ENCODE results near the gene PNMA6A. TPM values are rescaled to one million over a fixed set of nuclear protein-coding genes. Genes with fewer than 3 reads are reported as not detected.
"Not testable (repeated sequence)": the region's sequence is repeated elsewhere in the genome, so short reads cannot be mapped to it uniquely, and the experiment has no call there.

Gene PNMA6A
- total and polyA plus RNA-seq, 9 of the 15 experiments (the other 6 are each of a cell fraction or from before 2014, with no cell fraction given) = 0.10 to 6.9 (median 1.3) TPM

DNA sequence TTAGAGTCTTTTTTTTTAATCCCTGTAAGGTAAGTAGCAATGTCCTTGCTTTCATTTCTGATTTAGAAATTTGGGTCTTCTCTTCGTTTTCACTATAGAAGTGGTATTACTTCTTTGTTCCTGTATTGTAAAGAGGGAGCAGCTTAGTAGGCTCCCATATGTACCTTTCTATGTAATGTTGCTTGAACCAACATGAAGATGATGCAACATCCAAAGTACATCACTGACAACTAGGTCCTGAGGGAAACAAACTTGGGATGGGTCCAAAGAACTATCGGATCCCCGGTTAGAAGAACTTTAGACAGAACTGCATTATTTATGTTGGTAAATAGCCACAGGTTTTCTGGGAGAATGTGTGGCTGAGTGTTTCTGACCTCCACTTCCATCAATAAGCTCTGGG lies 45.5 kb downstream of the PNMA6A start:
- in situ Hi-C loops (cut with MboI); H3K4me2 ChIP-seq (ENCODE audit: insufficient read depth, low read length); H3K9me1 ChIP-seq (ENCODE audit: control insufficient read depth, insufficient read depth, low read length); H2AFZ ChIP-seq (ENCODE audit: low read depth, low read length); H3K4me3 ChIP-seq; H3K9me3 ChIP-seq (replicated peaks; ENCODE audit: control insufficient read depth, insufficient read depth, low read depth, low read length); POLR2A ChIA-PET; ATAC-seq; H4K20me1 ChIP-seq (replicated peaks; ENCODE audit: control insufficient read depth, insufficient read depth, low read length); CTCF ChIA-PET (ENCODE audit: low intra/inter-chr PET ratio); H3K79me2 ChIP-seq (ENCODE audit: control insufficient read depth, insufficient read depth, low read length); H3K36me3 ChIP-seq (ENCODE audit: control insufficient read depth, insufficient read depth, low read length); H3K27ac ChIP-seq (ENCODE audit: extremely low read depth, low read depth, low read length); H3K4me1 ChIP-seq (replicated peaks in 1 of 2; ENCODE audit: control insufficient read depth in 2 of 2, insufficient read depth in 2 of 2, low read length in 2 of 2); BruUV-seq (replicated peaks); intact Hi-C loops (cut with micrococcal nuclease); H3K9ac ChIP-seq (ENCODE audit: insufficient read depth in 1 of 2, low read depth in 2 of 2, low read length in 2 of 2); DNase-seq (ENCODE audit: extremely low read depth in 1 of 4, low spot score in 3 of 4); H3K27me3 ChIP-seq (ENCODE audit: control insufficient read depth in 2 of 2, insufficient read depth in 2 of 2, low read length in 2 of 2): not testable (repeated sequence)
- FAIRE-seq = peak; percentile 79
- WGBS (ENCODE audit: insufficient coverage, low coverage, missing lambda C conversion rate) = no CpG with 5 or more reads among the region's 3 CpGs

DNA sequence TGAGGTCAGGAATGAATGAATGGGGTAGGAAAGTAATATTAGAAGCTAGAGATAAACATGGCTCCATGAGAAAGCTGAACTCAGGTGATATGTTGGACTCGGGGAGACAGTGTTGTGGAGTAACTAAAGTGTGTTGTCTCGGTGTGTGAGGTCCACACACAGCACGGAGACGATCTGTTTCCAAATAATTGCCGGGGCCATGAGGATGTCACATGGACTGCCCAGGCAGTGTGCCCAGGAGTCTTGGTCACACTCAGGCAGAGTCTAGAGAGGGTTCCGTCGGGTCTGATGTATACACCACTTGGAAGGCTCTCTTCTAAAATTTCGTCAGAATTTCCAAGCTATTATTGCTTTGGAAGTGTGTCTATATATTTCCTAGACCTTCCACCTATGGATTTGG lies 48.0 kb downstream of the PNMA6A start:
- no CpG with 5 or more reads among the region's 8 CpGs for WGBS (ENCODE audit: insufficient coverage, low coverage, missing lambda C conversion rate)
- H3K9me3 ChIP-seq (replicated peaks; ENCODE audit: control insufficient read depth, insufficient read depth, low read depth, low read length); H3K4me2 ChIP-seq (ENCODE audit: insufficient read depth, low read length); DNase-seq (ENCODE audit: extremely low read depth in 1 of 4, low spot score in 3 of 4); H3K4me3 ChIP-seq; H3K27me3 ChIP-seq (ENCODE audit: control insufficient read depth in 2 of 2, insufficient read depth in 2 of 2, low read length in 2 of 2); H3K4me1 ChIP-seq (replicated peaks in 1 of 2; ENCODE audit: control insufficient read depth in 2 of 2, insufficient read depth in 2 of 2, low read length in 2 of 2); in situ Hi-C loops (cut with MboI); CTCF ChIA-PET (ENCODE audit: low intra/inter-chr PET ratio); intact Hi-C loops (cut with micrococcal nuclease); ATAC-seq; H3K79me2 ChIP-seq (ENCODE audit: control insufficient read depth, insufficient read depth, low read length); POLR2A ChIA-PET; FAIRE-seq; H3K27ac ChIP-seq (ENCODE audit: extremely low read depth, low read depth, low read length); H3K9ac ChIP-seq (ENCODE audit: insufficient read depth in 1 of 2, low read depth in 2 of 2, low read length in 2 of 2); BruUV-seq (replicated peaks); H2AFZ ChIP-seq (ENCODE audit: low read depth, low read length); H4K20me1 ChIP-seq (replicated peaks; ENCODE audit: control insufficient read depth, insufficient read depth, low read length); H3K36me3 ChIP-seq (ENCODE audit: control insufficient read depth, insufficient read depth, low read length); H3K9me1 ChIP-seq (ENCODE audit: control insufficient read depth, insufficient read depth, low read length): not testable (repeated sequence)

DNA sequence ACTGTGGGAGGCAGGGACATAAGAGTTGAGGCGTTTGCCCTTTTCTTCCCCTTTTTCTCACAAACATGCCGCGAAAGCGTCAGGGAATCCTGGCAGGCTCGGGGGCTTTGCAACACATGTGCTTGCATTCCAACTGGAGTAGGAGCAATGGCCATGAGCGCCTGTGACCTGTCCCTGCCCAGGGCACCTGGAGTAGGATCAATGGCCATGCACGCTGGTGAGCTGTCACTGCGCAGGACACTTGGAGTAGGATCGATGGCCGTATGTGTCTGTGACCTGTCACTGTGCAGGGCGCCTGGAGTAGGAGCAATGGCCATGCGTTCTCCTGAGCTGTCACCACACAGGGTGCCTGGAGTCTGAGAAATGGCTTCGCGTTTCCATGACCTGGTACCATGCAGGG lies 51.2 kb downstream of the PNMA6A start:
- DNase-seq (ENCODE audit: extremely low read depth in 1 of 4, low spot score in 3 of 4); POLR2A ChIA-PET; ATAC-seq; H3K4me2 ChIP-seq (ENCODE audit: insufficient read depth, low read length); H4K20me1 ChIP-seq (replicated peaks; ENCODE audit: control insufficient read depth, insufficient read depth, low read length); H3K27ac ChIP-seq (ENCODE audit: extremely low read depth, low read depth, low read length); H3K4me3 ChIP-seq; H3K4me1 ChIP-seq (replicated peaks in 1 of 2; ENCODE audit: control insufficient read depth in 2 of 2, insufficient read depth in 2 of 2, low read length in 2 of 2); BruUV-seq (replicated peaks); H3K79me2 ChIP-seq (ENCODE audit: control insufficient read depth, insufficient read depth, low read length); in situ Hi-C loops (cut with MboI); intact Hi-C loops (cut with micrococcal nuclease); CTCF ChIA-PET (ENCODE audit: low intra/inter-chr PET ratio); H3K9me3 ChIP-seq (replicated peaks; ENCODE audit: control insufficient read depth, insufficient read depth, low read depth, low read length); H3K9me1 ChIP-seq (ENCODE audit: control insufficient read depth, insufficient read depth, low read length); H2AFZ ChIP-seq (ENCODE audit: low read depth, low read length); H3K36me3 ChIP-seq (ENCODE audit: control insufficient read depth, insufficient read depth, low read length); FAIRE-seq; H3K9ac ChIP-seq (ENCODE audit: insufficient read depth in 1 of 2, low read depth in 2 of 2, low read length in 2 of 2); H3K27me3 ChIP-seq (ENCODE audit: control insufficient read depth in 2 of 2, insufficient read depth in 2 of 2, low read length in 2 of 2): not testable (repeated sequence)
- whole genome bisulfite sequencing (ENCODE audit: insufficient coverage, low coverage, missing lambda C conversion rate) = no CpG with 5 or more reads among the region's 14 CpGs

Small RNA genes lying within 50 kb of the gene (small RNA-seq; reads per million reads assigned to genes)
- not detected for gene AC243428.1

Other genes starting within 250 kb of the PNMA6A start
- gene CETN2, start 241.7 kb upstream of the PNMA6A start, total RNA-seq (2014; rRNA removed) = 15.7 and 16.7 TPM in 2 replicates
- gene CETN2, start 241.7 kb upstream of the PNMA6A start, total RNA-seq (2014; rRNA removed; fragmentation: Illumina TruSeq; extraction: Trizol) = 27.6 and 32.6 TPM in 2 replicates
- gene CETN2, start 241.7 kb upstream of the PNMA6A start, total RNA-seq (2015; rRNA removed; fragmentation: Illumina TruSeq; extraction: Trizol) = 26.9 and 28.8 TPM in 2 replicates
- gene CETN2, start 241.7 kb upstream of the PNMA6A start, total RNA-seq (2021) = 17.6 and 19.7 TPM in 2 replicates
- 28.8 and 35.0 TPM in 2 replicates for gene CETN2, start 241.7 kb upstream of the PNMA6A start, polyA plus RNA-seq (2011; rRNA removed)
- 27.8 and 37.1 TPM in 2 replicates for gene CETN2, start 241.7 kb upstream of the PNMA6A start, polyA plus RNA-seq (2014; fragmentation: Illumina TruSeq; extraction: Trizol)
- gene CETN2, start 241.7 kb upstream of the PNMA6A start, polyA plus RNA-seq (2014; fragmentation: Nextera tagmentation; extraction: Ambion mirVana) = 10 to 100 TPM; 24.7 to 36.0 TPM
- gene CETN2, start 241.7 kb upstream of the PNMA6A start, polyA plus RNA-seq (2014; rRNA removed) = 22.3 and 22.6 TPM in 2 replicates
- 37.1 and 38.4 TPM in 2 replicates for gene NSDHL, start 241.4 kb upstream of the PNMA6A start, total RNA-seq (2014; rRNA removed)
- 26.9 and 30.5 TPM in 2 replicates for gene NSDHL, start 241.4 kb upstream of the PNMA6A start, total RNA-seq (2014; rRNA removed; fragmentation: Illumina TruSeq; extraction: Trizol)
- gene NSDHL, start 241.4 kb upstream of the PNMA6A start, total RNA-seq (2015; rRNA removed; fragmentation: Illumina TruSeq; extraction: Trizol) = 21.0 and 22.5 TPM in 2 replicates
- gene NSDHL, start 241.4 kb upstream of the PNMA6A start, total RNA-seq (2021) = 37.1 and 40.3 TPM in 2 replicates
- 63.4 and 71.8 TPM in 2 replicates for gene NSDHL, start 241.4 kb upstream of the PNMA6A start, polyA plus RNA-seq (2011; rRNA removed)
- 52.5 and 62.8 TPM in 2 replicates for gene NSDHL, start 241.4 kb upstream of the PNMA6A start, polyA plus RNA-seq (2014; fragmentation: Illumina TruSeq; extraction: Trizol)
- 10 to 100 TPM; 49.7 to 57.4 TPM for gene NSDHL, start 241.4 kb upstream of the PNMA6A start, polyA plus RNA-seq (2014; fragmentation: Nextera tagmentation; extraction: Ambion mirVana)
- gene NSDHL, start 241.4 kb upstream of the PNMA6A start, polyA plus RNA-seq (2014; rRNA removed) = 40.8 and 41.1 TPM in 2 replicates
- 0.18 and 0.24 TPM in 2 replicates for gene ZNF185, start 174.4 kb upstream of the PNMA6A start, total RNA-seq (2014; rRNA removed)
- 0.22 and 0.26 TPM in 2 replicates for gene ZNF185, start 174.4 kb upstream of the PNMA6A start, total RNA-seq (2014; rRNA removed; fragmentation: Illumina TruSeq; extraction: Trizol)
- gene ZNF185, start 174.4 kb upstream of the PNMA6A start, total RNA-seq (2015; rRNA removed; fragmentation: Illumina TruSeq; extraction: Trizol) = 0.19 and 0.22 TPM in 2 replicates
- gene ZNF185, start 174.4 kb upstream of the PNMA6A start, total RNA-seq (2021) = 0.24 and 0.40 TPM in 2 replicates
- gene ZNF185, start 174.4 kb upstream of the PNMA6A start, polyA plus RNA-seq (2011; rRNA removed) = 0.95 and 1.1 TPM in 2 replicates
- 0.57 and 0.64 TPM in 2 replicates for gene ZNF185, start 174.4 kb upstream of the PNMA6A start, polyA plus RNA-seq (2014; fragmentation: Illumina TruSeq; extraction: Trizol)
- under 1 TPM; 0.08 to 0.18 TPM for gene ZNF185, start 174.4 kb upstream of the PNMA6A start, polyA plus RNA-seq (2014; fragmentation: Nextera tagmentation; extraction: Ambion mirVana)
- gene ZNF185, start 174.4 kb upstream of the PNMA6A start, polyA plus RNA-seq (2014; rRNA removed) = 0.35 and 0.38 TPM in 2 replicates
- gene PNMA5, start 78.3 kb upstream of the PNMA6A start, total RNA-seq (2014; rRNA removed) = not detected in 2 replicates
- gene PNMA5, start 78.3 kb upstream of the PNMA6A start, total RNA-seq (2014; rRNA removed; fragmentation: Illumina TruSeq; extraction: Trizol) = 0.07 TPM in 1 of 2 replicates, not detected in the other
- gene PNMA5, start 78.3 kb upstream of the PNMA6A start, total RNA-seq (2015; rRNA removed; fragmentation: Illumina TruSeq; extraction: Trizol) = 0.07 TPM in 1 of 2 replicates, not detected in the other
- gene PNMA5, start 78.3 kb upstream of the PNMA6A start, total RNA-seq (2021) = 0.20 TPM in 1 of 2 replicates, not detected in the other
- 0.03 TPM in 2 replicates for gene PNMA5, start 78.3 kb upstream of the PNMA6A start, polyA plus RNA-seq (2011; rRNA removed)
- gene PNMA5, start 78.3 kb upstream of the PNMA6A start, polyA plus RNA-seq (2014; fragmentation: Illumina TruSeq; extraction: Trizol) = 0.04 TPM in 1 of 2 replicates, not detected in the other
- gene PNMA5, start 78.3 kb upstream of the PNMA6A start, polyA plus RNA-seq (2014; fragmentation: Nextera tagmentation; extraction: Ambion mirVana) = not detected
- 0.07 TPM in 1 of 2 replicates, not detected in the other for gene PNMA5, start 78.3 kb upstream of the PNMA6A start, polyA plus RNA-seq (2014; rRNA removed)
- gene PNMA3, start 16.0 kb upstream of the PNMA6A start, total RNA-seq (2014; rRNA removed) = 1.2 and 1.3 TPM in 2 replicates
- 0.64 and 0.65 TPM in 2 replicates for gene PNMA3, start 16.0 kb upstream of the PNMA6A start, total RNA-seq (2014; rRNA removed; fragmentation: Illumina TruSeq; extraction: Trizol)
- 0.98 and 1.0 TPM in 2 replicates for gene PNMA3, start 16.0 kb upstream of the PNMA6A start, total RNA-seq (2015; rRNA removed; fragmentation: Illumina TruSeq; extraction: Trizol)
- 1.2 and 1.3 TPM in 2 replicates for gene PNMA3, start 16.0 kb upstream of the PNMA6A start, total RNA-seq (2021)
- gene PNMA3, start 16.0 kb upstream of the PNMA6A start, polyA plus RNA-seq (2011; rRNA removed) = 0.39 and 0.45 TPM in 2 replicates
- 0.92 and 1.2 TPM in 2 replicates for gene PNMA3, start 16.0 kb upstream of the PNMA6A start, polyA plus RNA-seq (2014; fragmentation: Illumina TruSeq; extraction: Trizol)
- gene PNMA3, start 16.0 kb upstream of the PNMA6A start, polyA plus RNA-seq (2014; fragmentation: Nextera tagmentation; extraction: Ambion mirVana) = under 1 TPM in 1 of 2 experiments, not detected in 1; 0.01 TPM
- gene PNMA3, start 16.0 kb upstream of the PNMA6A start, polyA plus RNA-seq (2014; rRNA removed) = 0.63 and 1.5 TPM in 2 replicates
- 43.9 and 49.2 TPM in 2 replicates for gene MAGEA1, start 106.8 kb downstream of the PNMA6A start, total RNA-seq (2014; rRNA removed)
- gene MAGEA1, start 106.8 kb downstream of the PNMA6A start, total RNA-seq (2014; rRNA removed; fragmentation: Illumina TruSeq; extraction: Trizol) = 41.2 and 42.3 TPM in 2 replicates
- 52.3 and 57.9 TPM in 2 replicates for gene MAGEA1, start 106.8 kb downstream of the PNMA6A start, total RNA-seq (2015; rRNA removed; fragmentation: Illumina TruSeq; extraction: Trizol)
- gene MAGEA1, start 106.8 kb downstream of the PNMA6A start, total RNA-seq (2021) = 43.5 and 44.1 TPM in 2 replicates
- gene MAGEA1, start 106.8 kb downstream of the PNMA6A start, polyA plus RNA-seq (2011; rRNA removed) = 2.8 and 10.2 TPM in 2 replicates
- gene MAGEA1, start 106.8 kb downstream of the PNMA6A start, polyA plus RNA-seq (2014; fragmentation: Illumina TruSeq; extraction: Trizol) = 57.3 and 60.6 TPM in 2 replicates
- gene MAGEA1, start 106.8 kb downstream of the PNMA6A start, polyA plus RNA-seq (2014; fragmentation: Nextera tagmentation; extraction: Ambion mirVana) = 10 to 100 TPM; 24.5 to 45.2 TPM
- gene MAGEA1, start 106.8 kb downstream of the PNMA6A start, polyA plus RNA-seq (2014; rRNA removed) = 51.0 and 51.9 TPM in 2 replicates
- not detected in 2 replicates for gene PNMA6F, start 249.3 kb downstream of the PNMA6A start, total RNA-seq (2014; rRNA removed)
- gene PNMA6F, start 249.3 kb downstream of the PNMA6A start, total RNA-seq (2014; rRNA removed; fragmentation: Illumina TruSeq; extraction: Trizol) = not detected in 2 replicates
- not detected in 2 replicates for gene PNMA6F, start 249.3 kb downstream of the PNMA6A start, total RNA-seq (2015; rRNA removed; fragmentation: Illumina TruSeq; extraction: Trizol)
- gene PNMA6F, start 249.3 kb downstream of the PNMA6A start, total RNA-seq (2021) = not detected in 2 replicates
- gene PNMA6F, start 249.3 kb downstream of the PNMA6A start, polyA plus RNA-seq (2011; rRNA removed) = not detected in 2 replicates
- gene PNMA6F, start 249.3 kb downstream of the PNMA6A start, polyA plus RNA-seq (2014; fragmentation: Illumina TruSeq; extraction: Trizol) = not detected in 2 replicates
- gene PNMA6F, start 249.3 kb downstream of the PNMA6A start, polyA plus RNA-seq (2014; fragmentation: Nextera tagmentation; extraction: Ambion mirVana) = not detected
- gene PNMA6F, start 249.3 kb downstream of the PNMA6A start, polyA plus RNA-seq (2014; rRNA removed) = not detected in 2 replicates